Stimulated activated CD8-positive, alpha-beta memory T cell treated with anti-CD3 and anti-CD28 coated beads, Interleukin-4, amount 100 ng/mL, for 1 hour (primary cell): ENCODE measurements around the gene CRACDL.

Source experiments
- DNase-seq, 2 donors: peaks; one replicate each; pipeline ENCODE4 v3.0.0-alpha.2; 2020; ENCODE audit warnings: low read depth in 2 of 2, low spot score in 1 of 2

CRACDL gene

DNA sequence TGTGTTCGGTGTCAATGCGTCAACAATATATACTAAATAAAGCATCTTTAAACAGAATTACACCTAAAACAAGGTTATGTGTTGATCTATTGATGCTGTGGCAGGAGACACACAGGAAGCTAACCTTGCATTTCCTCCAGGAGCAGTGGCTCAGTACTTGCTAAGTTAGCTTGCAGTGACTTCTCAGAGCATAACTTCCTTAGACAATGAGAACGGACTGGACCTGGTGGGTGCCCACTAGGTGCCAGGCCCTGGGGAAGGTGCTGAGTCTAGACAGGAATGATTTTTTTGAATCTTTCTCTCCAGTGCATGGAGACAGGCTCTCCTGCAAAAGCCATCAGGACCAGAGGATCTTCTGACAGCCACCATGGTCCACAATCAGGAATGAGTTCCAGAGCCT lies 131.3 kb downstream of the CRACDL start:
- no peak for DNase-seq

GRCh38 chr2:98804265-98804650 lies 131.8 kb downstream of the CRACDL start:
- no peak for DNase-seq

DNA sequence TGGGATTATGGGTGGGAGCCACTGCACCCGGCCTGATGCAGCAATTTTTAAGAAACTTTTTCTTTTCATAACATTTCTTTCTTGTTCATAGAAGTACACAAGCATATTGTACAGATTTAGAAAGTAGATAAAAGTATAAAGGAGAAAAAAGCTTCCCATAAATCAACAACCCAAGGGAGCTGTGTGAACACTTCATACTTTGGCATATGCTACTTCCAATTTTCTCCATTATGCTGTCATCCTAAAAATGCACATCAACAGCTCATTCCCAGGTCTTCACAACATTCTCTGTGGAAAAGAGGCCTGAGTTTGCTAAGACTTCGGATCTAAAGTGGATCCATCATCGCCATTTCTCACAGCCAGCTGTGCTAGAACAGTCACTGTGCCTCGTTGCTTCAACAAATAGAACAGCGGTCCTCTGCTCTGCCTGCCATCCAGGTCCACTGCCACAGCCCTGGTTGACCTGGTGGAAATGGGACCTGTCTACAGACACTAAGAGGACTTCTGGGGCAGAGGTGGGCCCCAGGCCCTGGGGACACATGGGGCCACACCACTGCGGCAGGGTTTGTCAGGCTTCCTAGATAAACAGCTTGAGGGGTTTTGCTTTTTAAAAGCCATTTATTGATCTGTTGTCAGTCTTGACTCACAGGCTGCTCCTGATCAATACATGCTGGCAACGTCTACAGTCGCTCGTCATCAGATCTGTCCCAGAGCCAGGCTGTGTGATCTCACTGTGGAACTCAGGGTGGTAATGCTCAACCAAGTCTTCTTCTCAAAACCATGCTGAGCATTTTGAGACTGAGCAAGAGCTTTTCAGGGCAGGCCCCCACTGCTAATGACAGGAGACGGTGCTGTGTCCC lies 132.4 kb downstream of the CRACDL start:
- DNase-seq, result no peak

GRCh38 chr2:98802344-98802743 lies 133.7 kb downstream of the CRACDL start:
- no peak for DNase-seq

DNA sequence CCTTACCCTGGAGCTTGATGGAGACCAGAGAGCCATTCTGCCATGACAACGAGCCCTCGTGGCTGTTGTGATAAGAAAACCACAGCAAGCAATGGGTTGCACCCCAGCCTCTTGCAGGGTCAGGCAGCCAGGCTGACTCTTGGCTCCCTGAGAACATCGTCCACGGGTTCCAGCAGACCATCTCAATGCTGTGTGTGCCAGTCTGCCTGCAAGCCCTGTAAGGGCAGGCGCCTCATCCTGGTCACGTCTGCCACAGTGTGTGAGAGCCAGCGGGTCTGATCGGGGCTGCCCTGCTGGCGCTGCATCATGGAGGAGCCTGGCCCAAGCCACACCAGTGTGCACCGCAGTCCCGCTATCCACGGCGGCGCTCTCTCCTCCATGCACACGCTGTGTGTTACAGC lies 134.1 kb downstream of the CRACDL start:
- no peak for DNase-seq

- no peak for DNase-seq
Observed at GRCh38 chr2:98801286-98801685, 134.7 kb downstream of the CRACDL start.

DNA sequence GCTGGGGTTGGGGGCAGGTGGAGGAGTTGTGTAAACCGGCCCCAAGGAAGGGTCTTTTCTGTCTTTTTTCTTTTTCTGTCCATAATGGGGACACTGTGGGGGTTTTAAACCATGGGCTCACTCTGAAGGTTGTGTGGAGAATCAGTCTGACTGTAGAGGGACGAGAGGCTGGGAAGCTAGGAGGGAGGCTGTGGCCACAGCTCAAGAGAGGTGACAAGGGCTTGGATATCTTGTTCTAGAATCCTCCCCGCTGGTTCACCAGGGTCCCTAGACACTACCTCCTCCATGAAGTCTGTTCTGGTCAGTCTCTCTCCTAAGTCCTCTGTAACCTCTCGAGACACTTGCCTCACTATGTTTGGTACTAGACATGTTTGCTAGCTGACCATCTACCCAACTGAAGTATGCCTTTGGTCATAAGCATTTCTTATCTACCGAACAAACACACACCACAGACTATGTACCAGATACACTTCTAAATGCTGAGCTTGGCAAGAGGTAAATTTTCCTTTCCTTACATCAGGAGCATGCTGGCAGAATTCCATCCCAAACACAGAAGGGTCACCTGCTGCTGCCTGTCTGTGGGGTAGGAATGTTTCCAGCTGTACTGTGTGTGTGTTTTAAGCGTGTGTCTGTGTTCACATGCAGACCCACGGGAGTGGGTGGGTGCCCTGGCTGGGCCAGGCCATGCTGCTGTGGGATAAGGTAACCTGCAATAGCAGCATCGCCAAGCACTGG lies 135.5 kb downstream of the CRACDL start:
- no peak for DNase-seq

GRCh38 chr2:98799375-98800329 lies 136.4 kb downstream of the CRACDL start:
- DNase-seq, result no peak

DNA sequence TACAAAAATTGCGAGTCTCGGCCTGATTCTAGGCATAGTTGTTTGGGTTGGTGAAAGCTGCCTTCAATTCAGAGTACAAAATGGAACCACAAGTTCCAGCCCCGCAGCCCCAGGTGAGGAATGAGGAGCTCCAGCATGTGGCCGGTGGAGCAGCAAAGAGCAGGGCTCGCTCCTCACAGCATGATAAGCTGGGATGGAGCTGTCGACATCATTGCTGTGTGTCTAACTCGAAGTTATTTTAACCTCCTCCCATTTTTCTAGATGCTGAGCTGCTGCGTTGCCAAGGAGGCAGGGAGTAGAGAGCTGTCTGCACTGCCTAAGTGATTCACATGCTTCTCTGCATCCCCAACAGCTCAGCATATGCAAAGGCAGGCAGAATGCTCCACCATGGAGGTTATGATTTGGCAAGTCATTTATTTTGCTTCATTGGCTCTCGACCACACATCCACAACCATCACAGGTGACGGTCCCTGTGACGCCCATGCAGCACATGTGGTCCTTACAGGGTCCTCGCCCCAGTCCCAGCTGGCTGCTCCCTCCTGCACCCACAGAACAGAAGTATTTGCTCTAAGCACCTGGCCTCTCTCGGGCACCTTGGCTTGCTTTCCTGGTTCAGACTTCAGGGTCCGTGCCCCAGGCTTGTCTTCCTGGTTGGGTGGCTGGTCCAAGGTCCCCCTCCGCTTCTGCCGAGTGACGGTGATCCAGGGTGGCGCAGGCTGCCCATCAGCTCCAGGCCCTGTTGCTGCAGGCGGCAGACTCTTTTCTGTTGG lies 139.1 kb downstream of the CRACDL start:
- no peak for DNase-seq

- DNase-seq, result no peak
Observed at GRCh38 chr2:98795891-98796676, 139.9 kb downstream of the CRACDL start.

DNA sequence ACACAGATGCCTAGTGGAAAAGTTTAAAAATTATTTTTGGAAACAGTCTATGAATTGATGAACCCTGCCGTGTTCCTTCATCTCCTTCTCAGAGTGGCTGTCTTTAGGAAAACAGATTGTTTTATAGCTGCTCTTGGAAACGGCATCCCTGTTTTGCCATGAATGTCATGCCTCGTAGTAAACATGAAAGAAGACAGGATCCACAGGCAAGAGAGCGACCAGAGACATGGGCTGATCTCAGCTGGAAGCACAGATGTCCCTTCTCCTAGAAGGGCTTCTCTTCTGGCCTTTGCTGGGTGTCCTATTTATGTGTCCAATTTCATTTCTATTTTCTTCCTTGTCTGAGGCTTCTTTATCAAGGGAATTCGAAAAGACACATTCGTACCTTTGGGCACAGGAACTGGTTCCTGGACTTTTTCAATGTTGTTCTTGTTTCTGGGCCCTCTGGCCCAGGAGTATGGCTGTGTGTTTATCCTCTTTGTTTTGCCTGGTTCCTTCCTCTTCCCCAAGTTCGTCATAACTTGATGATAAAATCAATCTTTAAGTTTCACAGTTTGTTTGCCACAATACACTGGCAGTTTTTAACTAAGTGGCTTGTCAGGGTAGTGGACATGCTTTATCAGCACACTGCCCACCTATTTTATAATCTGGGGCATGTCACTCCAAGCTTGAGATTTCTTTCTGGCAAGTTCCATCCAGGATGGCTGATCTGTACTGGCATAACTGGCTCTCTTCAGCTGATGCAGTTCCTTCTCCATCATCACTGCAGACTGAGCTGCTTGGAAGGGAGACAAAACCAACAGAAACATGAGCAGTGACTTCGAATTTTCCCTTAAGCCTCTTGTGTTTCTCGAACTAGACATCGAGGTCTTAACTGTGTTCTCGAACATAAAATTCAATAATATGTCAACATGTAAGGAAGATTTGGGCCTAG lies 141.9 kb downstream of the CRACDL start:
- no peak for DNase-seq

- DNase-seq, result no peak
Observed at GRCh38 chr2:98793275-98793674, 142.8 kb downstream of the CRACDL start.

DNA sequence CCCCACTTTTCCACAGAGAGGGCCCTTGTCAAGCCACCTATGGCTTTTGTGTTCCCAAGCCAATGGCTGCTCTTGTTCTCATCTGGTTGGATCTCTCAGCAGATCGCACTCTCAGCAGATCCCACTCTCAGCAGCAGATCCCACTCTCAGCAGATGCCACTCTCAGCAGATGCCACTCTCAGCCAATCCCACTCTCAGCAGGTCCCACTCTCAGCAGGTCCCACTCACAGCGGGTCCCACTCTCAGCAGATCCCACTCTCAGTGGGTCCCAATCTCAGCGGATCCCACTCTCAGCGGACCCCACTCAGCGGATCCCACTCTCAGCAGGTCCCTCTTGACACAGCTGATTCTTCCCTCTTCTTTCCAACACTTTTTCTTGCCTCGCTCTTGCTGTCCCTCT lies 145.8 kb downstream of the CRACDL start:
- no peak for DNase-seq

DNA sequence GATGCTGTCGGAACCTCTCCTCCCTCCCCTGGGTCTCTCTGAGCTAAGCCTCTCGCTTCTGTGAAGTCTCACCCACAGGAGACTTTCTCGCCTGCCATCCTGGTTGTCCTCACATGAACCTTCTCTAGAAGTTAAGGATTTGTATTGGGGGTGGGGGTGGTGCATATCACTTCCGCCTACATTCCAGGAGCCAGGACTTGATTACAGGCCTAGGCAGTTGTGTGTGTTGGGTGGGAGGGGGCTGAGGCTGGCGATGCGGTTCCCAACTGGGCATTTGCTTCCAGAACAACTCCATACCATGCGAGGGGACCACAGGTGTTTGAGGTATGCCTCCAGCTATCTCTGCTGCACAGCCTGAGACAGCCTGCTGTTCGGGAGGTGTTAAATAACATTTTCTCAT lies 148.3 kb downstream of the CRACDL start:
- DNase-seq, result no peak

GRCh38 chr2:98786179-98786578 lies 149.8 kb downstream of the CRACDL start:
- DNase-seq, result no peak

- no peak for DNase-seq
Observed at GRCh38 chr2:98782570-98782969, 153.5 kb downstream of the CRACDL start.

- no peak for DNase-seq
Observed at GRCh38 chr2:98781822-98782221, 154.2 kb downstream of the CRACDL start.

GRCh38 chr2:98778741-98779483 lies 157.1 kb downstream of the CRACDL start:
- DNase-seq, result no peak
